IMR-90 (cell line): ENCODE results near the gene RGS13. TPM values are rescaled to one million over a fixed set of nuclear protein-coding genes. Genes with fewer than 3 reads are reported as not detected.

Experiments
- ATAC-seq: fragments of 200-7000 bp; cut with Tn5 transposase; 2 replicates; pipeline ENCODE4 v1.9.1; 2020; ENCODE audit warnings: low read depth, mild to moderate bottlenecking, moderate library complexity
- BruUV-seq: library from RNA; stranded (reverse); fragments of 400-500 nt; replicated peaks from 2 replicates; lab custom pipeline; 2021; lab: Mats Ljungman, UMichigan
- CTCF ChIA-PET: fragments of 300-600 bp; formaldehyde crosslinking; extraction: SDS; loops from one replicate; lab custom pipeline; 2021; ENCODE audit warnings: antibody characterized with exemption; lab: Yijun Ruan, JAX
- POLR2A ChIA-PET: fragments of 300-600 bp; sonication (Branson Sonifier 250); formaldehyde crosslinking; loops from one replicate; lab custom pipeline; 2022; ENCODE audit warnings: antibody characterized with exemption; ENCODE audit not compliant: unreplicated experiment; lab: Charles Lee
- DNase-seq: peaks from one replicate; pipeline ENCODE4 v3.0.0; 2013
- H2AFZ ChIP-seq: replicated peaks from 2 replicates; pipeline ENCODE3; 2013; ENCODE audit warnings: low read length, mild to moderate bottlenecking; ENCODE audit not compliant: poor library complexity
- H2AK5ac ChIP-seq: 2 replicates; pipeline ENCODE4 v1.6.1; 2013; ENCODE audit warnings: low read depth, low read length, inconsistent platforms
- H2AK9ac ChIP-seq: replicated peaks from 2 replicates; pipeline ENCODE3; 2013; ENCODE audit warnings: mild to moderate bottlenecking, low read depth, low read length, moderate library complexity; ENCODE audit not compliant: poor library complexity
- H2BK120ac ChIP-seq: 2 replicates; pipeline ENCODE4 v1.6.1; 2013; ENCODE audit warnings: low read depth, low read length, inconsistent platforms
- H2BK15ac ChIP-seq: 3 replicates; pipeline ENCODE4 v1.6.1; 2013; ENCODE audit warnings: low read depth, low read length, inconsistent platforms
- H2BK20ac ChIP-seq: 2 replicates; pipeline ENCODE4 v1.6.1; 2013; ENCODE audit warnings: low read depth, mild to moderate bottlenecking, inconsistent platforms, low read length, moderate library complexity
- H2BK5ac ChIP-seq: 2 replicates; pipeline ENCODE4 v1.6.1; 2013; ENCODE audit warnings: mild to moderate bottlenecking, low read depth, low read length, inconsistent platforms; ENCODE audit not compliant: poor library complexity, severe bottlenecking
- H3K14ac ChIP-seq: replicated peaks from 2 replicates; pipeline ENCODE4 v1.6.1; 2013; ENCODE audit warnings: low read depth, low read length, inconsistent platforms
- H3K18ac ChIP-seq: 2 replicates; pipeline ENCODE4 v1.6.1; 2013; ENCODE audit warnings: low read depth, low read length, control low read depth
- H3K23ac ChIP-seq: 2 replicates; pipeline ENCODE4 v1.6.1; 2013; ENCODE audit warnings: low read depth, low read length, inconsistent platforms
- H3K27ac ChIP-seq: 2 replicates; pipeline ENCODE4 v1.5.1; 2013; ENCODE audit warnings: mild to moderate bottlenecking, control low read depth, low read length; ENCODE audit not compliant: insufficient read depth
- H3K27me3 ChIP-seq: 2 replicates; pipeline ENCODE4 v1.6.1; 2013; ENCODE audit warnings: low read length; ENCODE audit not compliant: control insufficient read depth, insufficient read depth
- H3K36me3 ChIP-seq: 2 replicates; pipeline ENCODE4 v1.6.1; 2013; ENCODE audit warnings: low read length, mixed read lengths; ENCODE audit not compliant: control insufficient read depth, insufficient read depth
- H3K4ac ChIP-seq: 2 replicates; pipeline ENCODE4 v1.6.1; 2013; ENCODE audit warnings: low read depth, low read length, inconsistent platforms
- H3K4me1 ChIP-seq: 2 replicates; pipeline ENCODE4 v1.6.1; 2013; ENCODE audit warnings: low read length, mixed read lengths; ENCODE audit not compliant: control insufficient read depth, insufficient read depth
- H3K4me2 ChIP-seq: 2 replicates; pipeline ENCODE4 v1.6.1; 2013; ENCODE audit warnings: low read depth, mild to moderate bottlenecking, control low read depth, low read length, moderate library complexity
- H3K4me3 ChIP-seq: 2 replicates; pipeline ENCODE4 v1.5.1; 2013; ENCODE audit warnings: low read depth, mild to moderate bottlenecking, control low read depth, low read length, moderate library complexity; ENCODE audit not compliant: insufficient read depth
- H3K56ac ChIP-seq: 2 replicates; pipeline ENCODE4 v1.6.1; 2013; ENCODE audit warnings: low read length, inconsistent platforms; ENCODE audit not compliant: insufficient read depth; ENCODE audit errors: extremely low read depth
- H3K79me1 ChIP-seq, 2 experiments: 2 replicates each; pipeline ENCODE4 v1.6.1; 2013; ENCODE audit warnings: low read length in 2 of 2, inconsistent platforms in 1 of 2, low read depth in 1 of 2
- H3K9ac ChIP-seq: 2 replicates; pipeline ENCODE4 v1.6.1; 2013; ENCODE audit warnings: low read depth, low read length, control low read depth
- H3K9me1 ChIP-seq: 2 replicates; pipeline ENCODE4 v1.6.1; 2013; ENCODE audit warnings: low read length, inconsistent platforms; ENCODE audit not compliant: insufficient read depth
- H3K9me3 ChIP-seq: 2 replicates; pipeline ENCODE4 v1.6.1; 2013; ENCODE audit warnings: low read length; ENCODE audit not compliant: control insufficient read depth, insufficient read depth
- H4K20me1 ChIP-seq: 2 replicates; pipeline ENCODE4 v1.6.1; 2013; ENCODE audit warnings: low read length, inconsistent platforms; ENCODE audit not compliant: insufficient read depth
- H4K5ac ChIP-seq: 2 replicates; pipeline ENCODE4 v1.6.1; 2013; ENCODE audit warnings: mild to moderate bottlenecking, low read depth, low read length, control low read depth
- H4K8ac ChIP-seq, 2 experiments: 2 replicates each; pipeline ENCODE4 v1.6.1; 2013; ENCODE audit warnings: low read depth in 2 of 2, low read length in 2 of 2, control low read depth in 1 of 2, inconsistent platforms in 1 of 2
- H4K91ac ChIP-seq: 2 replicates; pipeline ENCODE4 v1.6.1; 2013; ENCODE audit warnings: low read depth, low read length, inconsistent platforms; ENCODE audit not compliant: insufficient read depth
- BHLHE40 ChIP-seq: fragments of 150-350 bp; IDR thresholded peaks from 2 replicates; pipeline ENCODE4 v1.6.1; 2016; ENCODE audit warnings: mild to moderate bottlenecking, low read depth, low read length
- CEBPB ChIP-seq: IDR thresholded peaks from 2 replicates; pipeline ENCODE4 v1.6.1; 2012; ENCODE audit warnings: low read depth, low read length, improper control_type of control experiment
- CHD1 ChIP-seq: IDR thresholded peaks from 2 replicates; pipeline ENCODE4 v1.6.1; 2012; ENCODE audit warnings: low read depth, low read length, improper control_type of control experiment
- CTCF ChIP-seq: conservative IDR thresholded peaks from 2 replicates; pipeline ENCODE4 v1.5.1; 2012; ENCODE audit warnings: mild to moderate bottlenecking, low read depth, low read length, improper control_type of control experiment
- ELK1 ChIP-seq: fragments of 150-350 bp; IDR thresholded peaks from 2 replicates; pipeline ENCODE4 v1.6.1; 2016; ENCODE audit warnings: low read depth, mild to moderate bottlenecking, low read length, moderate library complexity, borderline replicate concordance
- FOS ChIP-seq: fragments of 150-350 bp; IDR thresholded peaks from 2 replicates; pipeline ENCODE4 v1.6.1; 2016; ENCODE audit warnings: low read depth, low read length
- MAFK ChIP-seq: IDR thresholded peaks from 2 replicates; pipeline ENCODE4 v1.6.1; 2012; ENCODE audit warnings: low read depth, low read length, improper control_type of control experiment
- MAZ ChIP-seq: IDR thresholded peaks from 2 replicates; pipeline ENCODE4 v1.6.1; 2012; ENCODE audit warnings: low read depth, mild to moderate bottlenecking, low read length, improper control_type of control experiment, moderate library complexity, borderline replicate concordance
- MXI1 ChIP-seq: IDR thresholded peaks from 2 replicates; pipeline ENCODE4 v1.6.1; 2012; ENCODE audit warnings: low read depth, mild to moderate bottlenecking, low read length, moderate library complexity, borderline replicate concordance
- NFE2L2 ChIP-seq: fragments of 150-350 bp; IDR thresholded peaks from 2 replicates; pipeline ENCODE4 v1.6.1; 2016; ENCODE audit warnings: low read depth, mild to moderate bottlenecking, low read length
- POLR2A ChIP-seq: IDR thresholded peaks from 2 replicates; pipeline ENCODE4 v1.6.1; 2012; ENCODE audit warnings: mild to moderate bottlenecking, low read depth, low read length
- RAD21 ChIP-seq: IDR thresholded peaks from 2 replicates; pipeline ENCODE4 v1.6.1; 2012; ENCODE audit warnings: low read length, improper control_type of control experiment
- RCOR1 ChIP-seq: IDR thresholded peaks from 2 replicates; pipeline ENCODE4 v1.6.1; 2012; ENCODE audit warnings: mild to moderate bottlenecking, low read length, improper control_type of control experiment; ENCODE audit not compliant: insufficient replicate concordance
- RFX5 ChIP-seq: IDR thresholded peaks from 2 replicates; pipeline ENCODE4 v1.8.0; 2012; ENCODE audit warnings: low read depth, mild to moderate bottlenecking, low read length, moderate library complexity
- SMC3 ChIP-seq: fragments of 150-350 bp; IDR thresholded peaks from 2 replicates; pipeline ENCODE4 v1.6.1; 2016; ENCODE audit warnings: low read depth, mild to moderate bottlenecking, antibody characterized with exemption, low read length, moderate library complexity
- USF2 ChIP-seq: fragments of 150-350 bp; IDR thresholded peaks from 2 replicates; pipeline ENCODE4 v1.6.1; 2017; ENCODE audit warnings: mild to moderate bottlenecking, antibody characterized with exemption, low read length, low read depth
- WGBS, 2 experiments: methylation state at CpG; one replicate each; pipeline versions ENCODE4 v1.1.5 to v1.1.7; 2013; ENCODE audit warnings: missing lambda C conversion rate in 2 of 2; ENCODE audit not compliant: insufficient read length in 1 of 2; ENCODE audit errors: extremely low coverage in 2 of 2; 5-methylcytosine and 5-hydroxymethylcytosine counted together
- dilution Hi-C: fragments of 300-500 bp; cut with HindIII; formaldehyde crosslinking; loops from one replicate; pipeline ENCODE4 v1.14.3; 2018; ENCODE audit warnings: low sequenced_read_pairs; ENCODE audit not compliant: unreplicated experiment
- in situ Hi-C: fragments of 300-500 bp; cut with MboI; formaldehyde crosslinking; loops from 3 replicates; pipeline ENCODE4 v1.14.3; 2019; ENCODE audit warnings: low sequenced_read_pairs, inconsistent platforms, mixed read lengths
- intact Hi-C: fragments of 100-400 bp; cut with micrococcal nuclease; formaldehyde crosslinking; loops from 2 replicates; pipeline ENCODE4 v1.10.0; 2022
- polyA plus RNA-seq, 3 experiments: library from polyadenylated mRNA; depleted of rRNA; stranded (reverse); fragments of >200 nt; gene quantifications; 2 replicates each; pipeline ENCODE4 v1.2.3, GENCODE V29; 2012; ENCODE audit warnings: low replicate concordance in 1 of 3
- total RNA-seq: library from RNA; depleted of rRNA; stranded (reverse); fragments of >200 nt; gene quantifications from 2 replicates; pipeline ENCODE4 v1.2.3, GENCODE V29; 2012

Gene RGS13
- total and polyA plus RNA-seq, 2 of the 4 experiments (the other 2 are of a cell fraction): not detected

- Histone ChIP-seq H2BK20ac (no peak overlapping the region), H4K8ac (no peak overlapping the region), H3K36me3 (no peaks in the 10 kb centered on the region), H3K14ac (no peak overlapping the region), H3K9ac (no peak overlapping the region), H4K5ac (no peak overlapping the region), H2BK15ac (no peak overlapping the region), H3K27ac (no peak overlapping the region), H3K4me2 (no peak overlapping the region), H3K9me1 (no peaks in the 10 kb centered on the region), H3K4ac (no peak overlapping the region), H3K79me1 (no peaks in the 10 kb centered on the region), H3K9me3 (no peaks in the 10 kb centered on the region), H3K18ac (no peak overlapping the region), H3K56ac (no peak overlapping the region), H2AK5ac (peak overlapping the region; percentile 70; the same call in 1 of the 2 replicates), H4K91ac (no peak overlapping the region), H2BK5ac (no peak overlapping the region), H3K27me3 (no peaks in the 10 kb centered on the region), H2AK9ac (no peak overlapping the region), H3K23ac (no peak overlapping the region), H2AFZ (no peak overlapping the region), H3K4me3 (no peak overlapping the region), H4K20me1 (no peaks in the 10 kb centered on the region), H3K4me1 (no peaks in the 10 kb centered on the region), H2BK120ac (no peak overlapping the region)
- ChIA-PET POLR2A (no interaction called here), CTCF (no interaction called here)
- intact Hi-C loops (no loop called here), dilution Hi-C loops (no loop called here), in situ Hi-C loops (no loop called here)
- TF ChIP-seq SMC3: no peak
- TF ChIP-seq CHD1: no peak
- TF ChIP-seq MXI1: no peak
- no peak for TF ChIP-seq CEBPB
- TF ChIP-seq RFX5: no peak
- TF ChIP-seq RCOR1: no peak
- no peak for TF ChIP-seq MAZ
- no peak for TF ChIP-seq RAD21
- TF ChIP-seq USF2: no peak
- no peak for TF ChIP-seq MAFK
- TF ChIP-seq ELK1: no peak
- TF ChIP-seq FOS: no peak
- TF ChIP-seq BHLHE40: no peak
- TF ChIP-seq POLR2A: no peak
- TF ChIP-seq NFE2L2: no peak
- no peak for TF ChIP-seq CTCF
- no peak for DNase-seq
- ATAC-seq: no peak
- 100% methylated on average over 1 of the region's 3 CpGs; no CpG with 5 or more reads in 1 of the 2 experiments for WGBS, 2 experiments
- no TSS peak for BruUV-seq
Measured at GRCh38 chr1:192598589-192598988, 37.4 kb upstream of the RGS13 start.
